ENCODE data around the gene KDM4F.

Gene KDM4F

GRCh38 chr11:95065336-95065735 is 16.1 kb downstream of the KDM4F start:
- DNase-seq (ENCODE audit: low spot score), result no peak

GRCh38 chr11:95066716-95067038 is 17.5 kb downstream of the KDM4F start, which contains the start of gene SRSF8:
SRSF8 (plus strand) TSS chr11:95066919; CDS start chr11:95067227, 308 bp downstream.
- DNase-seq (ENCODE audit: low spot score), result no peak

- peak; percentile 76 for DNase-seq (ENCODE audit: low spot score)
Observed at GRCh38 chr11:95067039-95067840, 18.0 kb downstream of the KDM4F start.

GRCh38 chr11:95067841-95068219 is 18.6 kb downstream of the KDM4F start:
- DNase-seq (ENCODE audit: low spot score), result no peak

- DNase-seq (ENCODE audit: low spot score), result peak; percentile 92
Observed at GRCh38 chr11:95068549-95068948, 19.3 kb downstream of the KDM4F start.

GRCh38 chr11:95070471-95070870 is 21.2 kb downstream of the KDM4F start:
- no peak for DNase-seq (ENCODE audit: low spot score)

GRCh38 chr11:95072948-95073347 is 23.7 kb downstream of the KDM4F start:
- DNase-seq (ENCODE audit: low spot score), result no peak

- no peak for DNase-seq (ENCODE audit: low spot score)
Observed at GRCh38 chr11:95074792-95075563, 25.8 kb downstream of the KDM4F start.

- no peak for DNase-seq (ENCODE audit: low spot score)
Observed at GRCh38 chr11:95076416-95076815, 27.2 kb downstream of the KDM4F start.

- DNase-seq (ENCODE audit: low spot score), result no peak
Observed at GRCh38 chr11:95076981-95077380, 27.8 kb downstream of the KDM4F start.

GRCh38 chr11:95078526-95078925 is 29.3 kb downstream of the KDM4F start:
- DNase-seq (ENCODE audit: low spot score), result no peak

- no peak for DNase-seq (ENCODE audit: low spot score)
Observed at GRCh38 chr11:95081010-95081409, 31.8 kb downstream of the KDM4F start.

GRCh38 chr11:95081412-95081811 is 32.2 kb downstream of the KDM4F start:
- DNase-seq (ENCODE audit: low spot score), result no peak

GRCh38 chr11:95082576-95083001 is 33.4 kb downstream of the KDM4F start:
- no peak for DNase-seq (ENCODE audit: low spot score)

GRCh38 chr11:95084509-95084908 is 35.3 kb downstream of the KDM4F start:
- peak; percentile 69 for DNase-seq (ENCODE audit: low spot score)

GRCh38 chr11:95085117-95085816 is 36.0 kb downstream of the KDM4F start:
- DNase-seq (ENCODE audit: low spot score), result no peak

GRCh38 chr11:95086151-95086550 is 36.9 kb downstream of the KDM4F start:
- DNase-seq (ENCODE audit: low spot score), result no peak

- DNase-seq (ENCODE audit: low spot score), result no peak
Observed at GRCh38 chr11:95086836-95087570, 37.8 kb downstream of the KDM4F start.

GRCh38 chr11:95088946-95089619 is 39.9 kb downstream of the KDM4F start:
- DNase-seq (ENCODE audit: low spot score), result peak; percentile 48

GRCh38 chr11:95089620-95090542 is 40.7 kb downstream of the KDM4F start, which contains the start of gene ENDOD1:
ENDOD1 (plus strand) TSS chr11:95089846; CDS start chr11:95089928, 82 bp downstream.
- DNase-seq (ENCODE audit: low spot score), result peak; percentile 88

Data from activated CD4-positive, alpha-beta T cell treated with anti-CD3 and anti-CD28 coated beads, Interleukin-2, Interleukin-4, amounts not matched to agents 100 ng/mL and 50 ng/mL, durations not matched to agents 16 hours and 8 hours (primary cell).